ENCODE measurements around the gene EPAS1.

DNA sequence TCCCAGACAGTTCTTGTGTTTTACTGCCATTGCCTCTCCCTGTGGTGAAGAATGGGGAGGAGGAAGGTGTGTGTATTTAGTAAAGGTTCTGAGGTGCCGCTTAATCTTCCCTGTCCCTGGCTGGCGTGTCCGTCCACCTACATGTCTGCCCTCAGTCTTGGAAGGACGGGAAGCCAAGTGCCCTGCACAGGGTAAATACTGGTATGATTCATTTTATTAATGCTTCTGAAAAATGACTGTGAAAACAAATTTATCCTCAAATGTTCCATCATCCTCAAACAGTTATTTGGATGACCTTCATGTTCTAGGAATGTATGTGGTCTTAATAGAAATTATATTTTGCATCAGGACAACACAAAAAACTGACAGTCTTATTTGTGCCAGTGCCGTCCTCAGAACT lies 6.6 kb downstream of the EPAS1 start:
- TF ChIP-seq YY1 (IDR thresholded peaks at IDR 0.05; ENCODE audit: insufficient read depth, insufficient read length) (no peak), ZNF274 (IDR thresholded peaks at IDR 0.05; ENCODE audit: low read depth, low read length) (no peak)
